H9 (cell line): ENCODE results near the gene CATSPER1. TPM values are rescaled to one million over a fixed set of nuclear protein-coding genes. Genes with fewer than 3 reads are reported as not detected.

Source experiments
- DNase-seq: peaks from one replicate; pipeline ENCODE4 v3.0.0-alpha.2; 2017
- H2AFZ ChIP-seq: one replicate; pipeline ENCODE4 v1.6.1; 2013; ENCODE audit warnings: mild to moderate bottlenecking, low read length, control low read depth, moderate library complexity
- H2AK5ac ChIP-seq: 2 replicates; pipeline ENCODE4 v1.6.1; 2013; ENCODE audit warnings: low read length, control low read depth, mixed read lengths; ENCODE audit not compliant: insufficient read length
- H2BK120ac ChIP-seq: one replicate; pipeline ENCODE4 v1.6.1; 2013; ENCODE audit warnings: low read depth, mild to moderate bottlenecking, low read length, control low read depth, inconsistent platforms; ENCODE audit not compliant: poor library complexity, severe bottlenecking
- H2BK12ac ChIP-seq: 2 replicates; pipeline ENCODE4 v1.6.1; 2013; ENCODE audit warnings: low read length, control low read depth, mixed read lengths, low read depth; ENCODE audit not compliant: insufficient read length
- H2BK15ac ChIP-seq: 2 replicates; pipeline ENCODE4 v1.6.1; 2013; ENCODE audit warnings: low read depth, low read length, control low read depth
- H2BK20ac ChIP-seq: one replicate; pipeline ENCODE4 v1.6.1; 2013; ENCODE audit warnings: low read depth, mild to moderate bottlenecking, low read length, control low read depth, inconsistent platforms; ENCODE audit not compliant: poor library complexity, severe bottlenecking
- H2BK5ac ChIP-seq: 2 replicates; pipeline ENCODE4 v1.6.1; 2013; ENCODE audit warnings: low read length, control low read depth, mixed read lengths; ENCODE audit not compliant: insufficient read length
- H3K14ac ChIP-seq: 2 replicates; pipeline ENCODE4 v1.6.1; 2013; ENCODE audit warnings: low read length, control low read depth; ENCODE audit not compliant: insufficient read depth
- H3K18ac ChIP-seq: 2 replicates; pipeline ENCODE4 v1.6.1; 2013; ENCODE audit warnings: low read depth, mild to moderate bottlenecking, mixed read lengths, low read length, control low read depth; ENCODE audit not compliant: insufficient read length
- H3K23ac ChIP-seq: 2 replicates; pipeline ENCODE4 v1.6.1; 2013; ENCODE audit warnings: low read length, control low read depth, mixed read lengths, low read depth; ENCODE audit not compliant: insufficient read length
- H3K23me2 ChIP-seq: 2 replicates; pipeline ENCODE4 v1.6.1; 2013; ENCODE audit warnings: low read depth, mild to moderate bottlenecking, mixed read lengths, low read length, control low read depth; ENCODE audit not compliant: insufficient read length, poor library complexity, severe bottlenecking
- H3K27ac ChIP-seq: 2 replicates; pipeline ENCODE4 v1.5.1; 2013; ENCODE audit warnings: low read length, control low read depth, mixed read lengths, low read depth; ENCODE audit not compliant: insufficient read length
- H3K27me3 ChIP-seq: 2 replicates; pipeline ENCODE4 v1.6.1; 2013; ENCODE audit warnings: low read length, control low read depth, inconsistent platforms; ENCODE audit not compliant: insufficient read depth
- H3K4ac ChIP-seq: 2 replicates; pipeline ENCODE4 v1.6.1; 2013; ENCODE audit warnings: low read depth, mild to moderate bottlenecking, control low read depth, inconsistent platforms, low read length, moderate library complexity
- H3K4me1 ChIP-seq: 2 replicates; pipeline ENCODE4 v1.6.1; 2013; ENCODE audit warnings: low read length, control low read depth, inconsistent platforms; ENCODE audit not compliant: insufficient read depth
- H3K4me2 ChIP-seq: 2 replicates; pipeline ENCODE4 v1.6.1; 2013; ENCODE audit warnings: low read length, control low read depth, mixed read lengths; ENCODE audit not compliant: insufficient read length, insufficient read depth
- H3K56ac ChIP-seq: 2 replicates; pipeline ENCODE4 v1.6.1; 2013; ENCODE audit warnings: low read depth, mild to moderate bottlenecking, mixed read lengths, low read length, control low read depth; ENCODE audit not compliant: insufficient read length
- H3K79me1 ChIP-seq: 2 replicates; pipeline ENCODE4 v1.6.1; 2013; ENCODE audit warnings: low read depth, mild to moderate bottlenecking, moderate library complexity, low read length, control low read depth, inconsistent platforms; ENCODE audit not compliant: insufficient read depth, poor library complexity, severe bottlenecking
- H3K79me2 ChIP-seq: 2 replicates; pipeline ENCODE4 v1.6.1; 2013; ENCODE audit warnings: low read length, control low read depth, inconsistent platforms; ENCODE audit not compliant: insufficient read depth
- H3K9ac ChIP-seq: 2 replicates; pipeline ENCODE4 v1.6.1; 2013; ENCODE audit warnings: low read length, control low read depth, mixed read lengths; ENCODE audit not compliant: insufficient read length; ENCODE audit errors: extremely low read depth
- H3K9me3 ChIP-seq: one replicate; pipeline ENCODE4 v1.6.1; 2013; ENCODE audit warnings: low read depth, low read length, inconsistent platforms; ENCODE audit not compliant: control insufficient read depth
- H3T11ph ChIP-seq: one replicate; pipeline ENCODE4 v1.6.1; 2013; ENCODE audit warnings: mild to moderate bottlenecking, low read length, control low read depth, inconsistent platforms
- H4K20me1 ChIP-seq: one replicate; pipeline ENCODE4 v1.6.1; 2013; ENCODE audit not compliant: control insufficient read depth, insufficient read length, insufficient read depth
- H4K5ac ChIP-seq: 2 replicates; pipeline ENCODE4 v1.6.1; 2013; ENCODE audit warnings: low read depth, mild to moderate bottlenecking, mixed read lengths, low read length, control low read depth; ENCODE audit not compliant: insufficient read length
- H4K8ac ChIP-seq: replicated peaks from 2 replicates; pipeline ENCODE4 v1.6.1; 2013; ENCODE audit warnings: low read length, control low read depth, mixed read lengths, low read depth; ENCODE audit not compliant: insufficient read length
- H4K91ac ChIP-seq: 2 replicates; pipeline ENCODE4 v1.6.1; 2013; ENCODE audit warnings: low read depth, mild to moderate bottlenecking, moderate library complexity, mixed read lengths, low read length, control low read depth; ENCODE audit not compliant: insufficient read length
- H3K27ac Mint-ChIP-seq, 3 experiments: 2 replicates in 2 of 3; 3 replicates in 1 of 3; pipeline ENCODE4 v1.8.0; 2020 to 2021; ENCODE audit warnings: mixed read lengths in 3 of 3, mild to moderate bottlenecking in 1 of 3, moderate library complexity in 1 of 3
- H3K27me3 Mint-ChIP-seq: 2 replicates; pipeline ENCODE4 v1.8.0; 2021; ENCODE audit warnings: low read depth, mild to moderate bottlenecking, moderate library complexity, mixed read lengths
- H3K36me3 Mint-ChIP-seq, 3 experiments: 2 replicates in 2 of 3; 3 replicates in 1 of 3; pipeline ENCODE4 v1.8.0; 2020 to 2021; ENCODE audit warnings: low read depth in 3 of 3, mixed read lengths in 3 of 3; ENCODE audit not compliant: insufficient read depth in 1 of 3
- H3K4me1 Mint-ChIP-seq, 2 experiments: 2 replicates each; pipeline ENCODE4 v1.8.0; 2020; ENCODE audit warnings: mixed read lengths in 2 of 2
- H3K4me3 Mint-ChIP-seq, 2 experiments: 2 replicates in 1 of 2; 3 replicates in 1 of 2; pipeline ENCODE4 v1.8.0; 2020 to 2021; ENCODE audit warnings: mild to moderate bottlenecking in 2 of 2, mixed read lengths in 2 of 2, moderate library complexity in 1 of 2
- H3K9me3 Mint-ChIP-seq, 2 experiments: 2 replicates in 1 of 2; 3 replicates in 1 of 2; pipeline ENCODE4 v1.8.0; 2020; ENCODE audit warnings: mild to moderate bottlenecking in 2 of 2, mixed read lengths in 2 of 2, moderate library complexity in 1 of 2
- WGBS: extraction: QIAGEN DNeasy Blood & Tissue Kit; methylation state at CpG from one replicate; pipeline ENCODE4 v1.1.7; 2013; ENCODE audit warnings: missing lambda C conversion rate, low lambda C conversion rate, mixed read lengths; ENCODE audit not compliant: insufficient read length; ENCODE audit errors: extremely low coverage; 5-methylcytosine and 5-hydroxymethylcytosine counted together
- total RNA-seq: library from RNA; stranded (reverse); gene quantifications from 2 replicates; pipeline ENCODE4 v1.2.1, GENCODE V29; 2021
- TF ChIP-seq, protein P1 (sequence below): fragments of 200-600 bp; sonication (generic); conservative IDR thresholded peaks from 3 replicates; pipeline ENCODE4 v1.8.0; 2021; ENCODE audit warnings: antibody characterized with exemption, mild to moderate bottlenecking

The CATSPER1 gene
- total RNA-seq, 1 experiment from 2014 or later = not detected

DNA sequence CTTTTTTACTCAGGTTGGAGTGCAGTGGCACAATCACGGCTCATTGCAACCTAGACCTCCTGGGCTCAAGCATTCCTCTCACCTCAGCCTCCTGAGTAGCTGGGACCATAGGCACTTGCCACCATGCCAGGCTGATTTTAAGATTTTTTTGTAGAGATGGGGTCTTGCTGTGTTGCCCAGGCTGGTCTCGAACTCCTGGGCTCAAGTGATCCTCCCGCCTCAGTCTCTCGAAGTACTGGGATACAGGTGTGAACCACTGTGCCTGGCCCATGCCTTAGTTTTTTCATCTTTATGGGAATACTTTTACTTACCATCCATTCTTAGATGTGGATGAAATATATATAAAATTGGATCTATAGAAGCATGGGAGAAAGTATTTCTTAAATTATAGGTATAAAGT lies 49.0 kb upstream of the CATSPER1 start:
- H3K27me3 ChIP-seq = no peaks in the 10 kb centered on the region
- H3K27me3 Mint-ChIP-seq = no peaks in the 10 kb centered on the region

More for the DNA sequence above, 49.0 kb upstream of the CATSPER1 start:
- DNase-seq = no peak
- no peak overlapping the region for H3K4me3 Mint-ChIP-seq
- Histone ChIP-seq H2BK120ac (no peak overlapping the region), H3K79me2 (peaks cover 2% of the 10 kb centered on the region; the same call in 1 of the 2 replicates), H2AK5ac (no peak overlapping the region), H4K5ac (no peak overlapping the region), H2BK5ac (no peak overlapping the region), H3K56ac (no peak overlapping the region), H3K18ac (no peak overlapping the region), H3K4me1 (no peaks in the 10 kb centered on the region), H3K9ac (no peak overlapping the region), H3K9me3 (no peaks in the 10 kb centered on the region), H3K4me2 (no peak overlapping the region), H2BK15ac (no peak overlapping the region), H3K79me1 (no peaks in the 10 kb centered on the region), H2BK12ac (no peak overlapping the region), H3K27ac (no peak overlapping the region), H2AFZ (no peak overlapping the region), H3K23me2 (peaks cover 4% of the 10 kb centered on the region), H2BK20ac (no peak overlapping the region), H3T11ph (no peak overlapping the region), H4K8ac (no peak overlapping the region), H4K91ac (no peak overlapping the region), H3K23ac (no peak overlapping the region), H3K14ac (no peak overlapping the region), H3K4ac (no peak overlapping the region), H4K20me1 (no peaks in the 10 kb centered on the region)
- H3K27ac Mint-ChIP-seq = no peak overlapping the region
- peaks cover 5 to 20% (median 10%) of the 10 kb centered on the region in 3 experiments; a peak in 6 of 7 replicates for H3K36me3 Mint-ChIP-seq
- TF ChIP-seq, protein P1, sequence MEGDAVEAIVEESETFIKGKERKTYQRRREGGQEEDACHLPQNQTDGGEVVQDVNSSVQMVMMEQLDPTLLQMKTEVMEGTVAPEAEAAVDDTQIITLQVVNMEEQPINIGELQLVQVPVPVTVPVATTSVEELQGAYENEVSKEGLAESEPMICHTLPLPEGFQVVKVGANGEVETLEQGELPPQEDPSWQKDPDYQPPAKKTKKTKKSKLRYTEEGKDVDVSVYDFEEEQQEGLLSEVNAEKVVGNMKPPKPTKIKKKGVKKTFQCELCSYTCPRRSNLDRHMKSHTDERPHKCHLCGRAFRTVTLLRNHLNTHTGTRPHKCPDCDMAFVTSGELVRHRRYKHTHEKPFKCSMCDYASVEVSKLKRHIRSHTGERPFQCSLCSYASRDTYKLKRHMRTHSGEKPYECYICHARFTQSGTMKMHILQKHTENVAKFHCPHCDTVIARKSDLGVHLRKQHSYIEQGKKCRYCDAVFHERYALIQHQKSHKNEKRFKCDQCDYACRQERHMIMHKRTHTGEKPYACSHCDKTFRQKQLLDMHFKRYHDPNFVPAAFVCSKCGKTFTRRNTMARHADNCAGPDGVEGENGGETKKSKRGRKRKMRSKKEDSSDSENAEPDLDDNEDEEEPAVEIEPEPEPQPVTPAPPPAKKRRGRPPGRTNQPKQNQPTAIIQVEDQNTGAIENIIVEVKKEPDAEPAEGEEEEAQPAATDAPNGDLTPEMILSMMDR = no peak
- no CpG with 5 or more reads among the region's 4 CpGs for WGBS
- H3K9me3 Mint-ChIP-seq = no peaks in the 10 kb centered on the region; a peak in 1 of 5 replicates
- peaks cover 9 to 17% of the 10 kb centered on the region in 2 experiments for H3K4me1 Mint-ChIP-seq
